Epithelial cell of proximal tubule (primary cell): ENCODE measurements around the gene PNPLA6. TPM values are rescaled to one million over a fixed set of nuclear protein-coding genes. Genes with fewer than 3 reads are reported as not detected.
A peak's percentile ranks its signal among the peaks of the same experiment; 100 is the strongest.

Source experiments
- DNase-seq: peaks from one replicate; pipeline ENCODE4 v3.0.0-alpha.2; 2011; ENCODE audit warnings: low read depth
- H3K4me3 ChIP-seq: 2 replicates; pipeline ENCODE4 v1.5.1; 2011; ENCODE audit warnings: low read depth, mild to moderate bottlenecking, low read length
- CTCF ChIP-seq: conservative IDR thresholded peaks from 2 replicates; pipeline ENCODE4 v1.5.1; 2012; ENCODE audit warnings: low read depth, mild to moderate bottlenecking, low read length
- total RNA-seq: library from RNA; depleted of rRNA; stranded (reverse); fragments of >200 nt; gene quantifications from 2 replicates; pipeline ENCODE4 v1.2.3, GENCODE V29; 2015

PNPLA6 gene
- total RNA-seq, 1 donor from 2014 or later, result 129 TPM

- no peak for DNase-seq
- TF ChIP-seq CTCF, result no peak
- H3K4me3 ChIP-seq, result no peak overlapping the region
Measured at GRCh38 chr19:7527516-7528191, 7.9 kb upstream of the PNPLA6 start.

GRCh38 chr19:7528192-7528519 is 7.4 kb upstream of the PNPLA6 start:
- DNase-seq, result no peak
- TF ChIP-seq CTCF, result no peak
- H3K4me3 ChIP-seq, result no peak overlapping the region

GRCh38 chr19:7528522-7529245 is 6.8 kb upstream of the PNPLA6 start:
- H3K4me3 ChIP-seq, result no peak overlapping the region
- TF ChIP-seq CTCF, result no peak
- DNase-seq, result no peak

- DNase-seq, result no peak
- no peak overlapping the region for H3K4me3 ChIP-seq
- no peak for TF ChIP-seq CTCF
Measured at GRCh38 chr19:7529246-7529600, 6.3 kb upstream of the PNPLA6 start.

GRCh38 chr19:7529610-7530490 is 5.7 kb upstream of the PNPLA6 start:
- no peak for TF ChIP-seq CTCF
- no peak for DNase-seq
- no peak overlapping the region for H3K4me3 ChIP-seq

- no peak for DNase-seq
- no peak for TF ChIP-seq CTCF
- peak overlapping the region; percentile 98 for H3K4me3 ChIP-seq
Measured at GRCh38 chr19:7533281-7533885, 2.1 kb upstream of the PNPLA6 start.
